DOHH2 (cell line): ENCODE measurements around the gene SOX5.

Experiments used
- EZH2phosphoT487 ChIP-seq: fragments of 200-600 bp; sonication (generic); IDR thresholded peaks from 2 replicates; pipeline ENCODE4 v1.6.1; 2017; ENCODE audit warnings: borderline replicate concordance, mild to moderate bottlenecking, antibody characterized with exemption, low read length, moderate library complexity, mixed read lengths
- TF ChIP-seq, protein P1 (sequence below): fragments of 200-600 bp; sonication (generic); IDR thresholded peaks from one replicate; pipeline ENCODE4 v1.5.1; 2014; ENCODE audit warnings: antibody characterized with exemption, mild to moderate bottlenecking, low read depth, low read length; ENCODE audit not compliant: poor library complexity, severe bottlenecking

DNA sequence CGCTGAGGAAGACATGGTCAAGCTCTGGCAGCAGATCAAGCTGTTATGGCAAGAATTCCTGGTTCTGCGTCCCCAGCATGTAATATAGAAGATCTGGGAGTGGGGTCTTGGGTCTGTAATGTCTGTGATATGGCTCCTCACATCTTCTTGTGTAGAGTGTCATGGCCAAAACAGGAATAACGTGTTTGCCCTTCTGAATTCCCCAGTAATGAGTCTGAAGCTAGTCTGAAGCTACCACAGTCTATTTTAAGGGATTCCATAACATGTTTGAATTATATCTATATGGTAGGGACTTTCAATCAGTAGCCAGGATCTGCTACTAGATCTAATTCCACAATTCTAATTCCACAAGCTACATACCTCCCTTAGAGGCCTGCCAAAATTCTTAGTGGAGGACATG is 31.4 kb upstream of the SOX5 start:
- TF ChIP-seq, protein P1, sequence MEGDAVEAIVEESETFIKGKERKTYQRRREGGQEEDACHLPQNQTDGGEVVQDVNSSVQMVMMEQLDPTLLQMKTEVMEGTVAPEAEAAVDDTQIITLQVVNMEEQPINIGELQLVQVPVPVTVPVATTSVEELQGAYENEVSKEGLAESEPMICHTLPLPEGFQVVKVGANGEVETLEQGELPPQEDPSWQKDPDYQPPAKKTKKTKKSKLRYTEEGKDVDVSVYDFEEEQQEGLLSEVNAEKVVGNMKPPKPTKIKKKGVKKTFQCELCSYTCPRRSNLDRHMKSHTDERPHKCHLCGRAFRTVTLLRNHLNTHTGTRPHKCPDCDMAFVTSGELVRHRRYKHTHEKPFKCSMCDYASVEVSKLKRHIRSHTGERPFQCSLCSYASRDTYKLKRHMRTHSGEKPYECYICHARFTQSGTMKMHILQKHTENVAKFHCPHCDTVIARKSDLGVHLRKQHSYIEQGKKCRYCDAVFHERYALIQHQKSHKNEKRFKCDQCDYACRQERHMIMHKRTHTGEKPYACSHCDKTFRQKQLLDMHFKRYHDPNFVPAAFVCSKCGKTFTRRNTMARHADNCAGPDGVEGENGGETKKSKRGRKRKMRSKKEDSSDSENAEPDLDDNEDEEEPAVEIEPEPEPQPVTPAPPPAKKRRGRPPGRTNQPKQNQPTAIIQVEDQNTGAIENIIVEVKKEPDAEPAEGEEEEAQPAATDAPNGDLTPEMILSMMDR, result no peak
- no peak for TF ChIP-seq EZH2phosphoT487
